Activated T-cell treated with anti-CD3 and anti-CD28 coated beads, Interleukin-2, amount 50 U/mL, for 48 hours (primary cell): ENCODE results near the gene PLCL2.

ENCODE experiments used
- DNase-seq, 2 experiments: peaks; one replicate each; pipeline ENCODE4 v3.0.0-alpha.2; 2020

The PLCL2 gene

DNA sequence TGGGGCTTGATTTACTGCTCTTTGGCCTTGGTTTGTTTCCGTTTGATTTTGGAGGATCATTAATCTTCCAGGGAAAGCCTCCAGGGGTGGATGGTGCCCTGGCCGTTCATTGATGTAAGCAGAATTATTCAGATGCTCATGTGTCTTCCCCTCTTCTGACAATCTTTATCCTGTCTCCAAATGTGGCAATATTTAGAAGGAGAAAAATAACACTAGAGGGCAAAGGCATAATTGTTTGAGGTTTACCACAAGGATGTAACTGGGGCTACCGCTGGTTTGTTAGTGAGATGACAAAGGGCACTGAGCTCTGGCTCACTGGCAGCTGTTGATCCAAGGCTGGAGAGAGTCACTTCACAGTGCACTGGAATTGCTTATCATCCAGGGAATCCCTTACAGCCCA, 18.2 kb upstream of the PLCL2 start:
- DNase-seq = no peak

DNA sequence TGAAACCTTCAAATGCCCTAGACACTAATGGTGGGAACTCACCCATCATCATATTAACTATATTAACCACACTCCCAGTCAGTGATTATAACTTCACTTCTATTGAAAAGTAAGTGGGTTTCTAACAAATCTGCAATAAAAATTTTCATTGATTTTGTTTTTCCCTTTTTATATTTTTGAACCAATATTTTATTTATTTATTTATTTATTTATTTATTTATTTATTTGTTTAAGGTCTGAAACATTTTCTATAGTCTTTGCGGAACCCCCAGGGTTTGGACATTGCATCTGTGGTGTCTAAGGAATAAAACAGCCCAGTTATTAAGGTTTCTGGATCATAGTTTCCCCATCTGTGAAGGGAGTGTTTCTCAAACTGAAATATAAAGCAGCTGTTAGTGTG, 16.2 kb upstream of the PLCL2 start:
- DNase-seq = no peak

DNA sequence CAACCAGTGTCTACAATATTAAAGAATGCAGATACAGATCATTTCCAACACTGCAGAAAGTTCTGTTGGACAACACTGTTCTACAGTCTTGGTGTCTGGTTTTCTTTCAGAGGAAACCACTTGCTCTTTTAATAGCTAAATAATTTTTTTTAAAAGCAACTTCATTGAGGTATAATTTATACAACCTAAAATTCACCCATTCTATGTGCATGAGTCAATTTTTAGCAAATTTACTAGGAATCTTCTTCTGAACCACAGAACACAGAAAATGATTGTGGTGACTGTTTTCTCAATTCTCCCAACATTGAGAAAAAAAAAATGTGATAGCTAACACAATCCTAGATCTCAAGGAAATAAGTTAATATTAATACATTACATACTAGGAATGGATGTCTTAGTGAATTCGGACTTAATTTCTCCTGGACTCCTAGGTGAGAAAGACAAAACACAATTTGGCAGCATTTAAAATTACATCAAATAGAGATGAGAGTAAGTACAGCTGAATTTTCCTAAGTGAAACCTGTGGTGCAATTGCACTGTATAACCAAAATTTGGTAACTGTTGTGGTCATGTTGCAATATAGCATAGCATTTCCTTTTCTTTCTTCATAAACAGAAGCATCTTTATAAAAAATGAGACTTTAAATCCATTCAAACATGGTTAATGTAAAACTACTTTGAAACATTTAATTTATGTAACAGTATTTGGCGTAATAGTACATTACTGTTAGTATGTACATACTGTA, 15.3 kb upstream of the PLCL2 start:
- no peak for DNase-seq

DNA sequence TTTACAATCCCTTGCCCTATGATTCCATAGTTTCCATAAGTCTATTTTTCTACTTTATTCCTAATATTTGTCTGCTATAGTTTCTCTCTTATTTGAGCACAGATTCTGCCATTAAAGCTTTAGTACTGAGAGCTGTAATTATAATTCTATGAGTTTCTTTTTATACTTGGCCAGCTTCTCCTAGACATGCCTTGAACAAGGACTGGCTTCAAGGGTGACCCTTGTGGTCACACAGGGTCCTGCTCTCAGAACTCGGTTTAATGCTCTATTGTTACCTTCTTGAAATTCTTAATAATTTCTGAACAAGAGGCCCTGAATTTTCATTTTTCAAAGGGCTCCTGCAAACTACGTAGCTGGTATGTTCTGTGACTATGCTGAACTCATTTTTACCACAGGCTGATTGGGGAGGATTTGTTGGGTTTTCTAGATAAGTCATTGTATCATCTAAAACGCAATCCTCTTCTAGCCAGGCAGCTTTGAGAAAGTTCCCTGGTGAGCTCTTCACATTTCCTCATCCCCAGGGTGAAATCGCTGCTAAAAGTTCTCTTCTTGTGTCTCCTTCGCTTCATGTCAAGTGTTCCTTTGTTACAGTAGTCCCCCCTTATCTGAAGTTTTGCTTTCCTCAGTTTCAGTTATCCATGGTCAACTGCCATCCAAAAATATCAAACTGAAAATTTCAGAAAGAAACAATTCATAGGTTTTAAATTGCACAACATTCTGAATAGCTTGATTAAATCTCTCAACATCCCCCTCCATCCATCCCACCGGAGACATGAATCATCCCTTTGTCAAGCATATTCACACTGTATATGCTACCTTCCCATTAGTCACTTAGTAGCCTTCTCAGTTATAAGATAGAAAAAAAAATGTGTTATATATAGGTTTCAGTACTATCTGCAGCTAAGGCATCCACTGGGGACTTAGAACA, 12.6 kb upstream of the PLCL2 start:
- no peak for DNase-seq

DNA sequence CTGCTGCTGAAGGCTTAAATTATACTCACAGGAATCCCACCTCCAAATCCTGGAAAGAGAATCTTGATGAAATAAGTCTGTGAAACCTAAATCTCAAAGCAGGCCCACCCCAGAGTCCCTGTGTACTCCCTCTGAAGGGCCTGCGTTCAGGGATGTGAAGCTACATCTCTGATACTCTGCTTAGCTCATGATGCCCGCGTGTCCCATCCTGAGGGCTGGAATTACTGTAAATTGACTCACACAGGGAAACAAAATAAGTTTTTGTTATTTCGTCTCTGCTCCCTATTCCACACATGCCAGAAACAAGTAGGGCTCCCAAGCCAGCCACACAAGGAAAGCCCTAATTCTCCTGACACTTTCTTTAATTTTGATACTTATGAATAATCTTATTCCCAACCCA, 10.9 kb upstream of the PLCL2 start:
- DNase-seq = no peak

DNA sequence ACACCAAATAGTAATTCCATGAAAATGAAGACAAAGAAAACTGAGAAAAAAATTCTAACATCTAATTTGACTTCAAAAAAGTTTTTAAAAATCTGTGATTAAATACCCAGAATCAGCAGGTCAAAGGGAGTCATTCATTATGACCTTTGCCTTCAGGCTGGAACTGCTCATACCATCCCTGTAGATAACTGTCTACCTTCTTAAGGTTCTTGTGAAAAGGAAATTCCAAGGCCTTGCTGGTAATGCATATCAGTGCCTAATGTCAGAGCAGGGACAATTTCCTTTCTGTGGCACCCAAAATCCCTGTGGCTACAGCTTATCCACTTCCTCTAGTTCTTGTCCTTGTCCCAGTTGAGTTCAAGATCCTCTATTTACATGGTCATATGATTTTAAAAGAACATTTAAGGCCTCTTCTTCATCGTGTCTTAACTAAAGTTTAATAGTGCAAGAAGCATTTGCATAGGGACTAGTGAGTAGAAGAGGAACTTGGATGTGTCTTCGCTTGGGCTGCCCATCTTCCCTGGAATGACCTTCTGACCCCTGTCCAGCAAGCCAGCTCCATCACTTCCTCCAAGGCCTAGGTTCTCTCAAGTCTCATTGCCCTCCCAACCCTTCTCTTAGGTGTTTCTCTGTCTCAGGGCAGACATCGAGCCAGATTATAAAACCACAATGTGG, 8.7 kb upstream of the PLCL2 start:
- DNase-seq = no peak

DNA sequence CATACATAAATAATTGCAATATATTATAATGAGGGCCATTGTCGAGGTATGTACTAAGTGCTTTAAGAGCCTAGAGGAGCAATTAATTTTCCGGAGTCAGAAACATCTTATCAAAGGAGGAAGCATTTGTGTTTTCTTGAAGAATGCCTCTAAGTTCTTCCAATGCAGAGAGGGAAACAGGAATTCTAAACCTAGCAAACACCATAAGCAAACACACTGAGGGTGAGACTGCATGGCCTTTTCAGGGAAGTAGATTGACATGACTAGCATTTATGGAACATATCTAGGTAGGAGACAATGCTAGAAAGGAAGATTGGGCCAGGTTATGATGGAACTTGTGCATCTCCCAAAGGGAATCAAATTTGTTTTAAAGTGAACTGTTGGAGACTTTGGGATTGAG, 7.2 kb upstream of the PLCL2 start:
- no peak for DNase-seq

DNA sequence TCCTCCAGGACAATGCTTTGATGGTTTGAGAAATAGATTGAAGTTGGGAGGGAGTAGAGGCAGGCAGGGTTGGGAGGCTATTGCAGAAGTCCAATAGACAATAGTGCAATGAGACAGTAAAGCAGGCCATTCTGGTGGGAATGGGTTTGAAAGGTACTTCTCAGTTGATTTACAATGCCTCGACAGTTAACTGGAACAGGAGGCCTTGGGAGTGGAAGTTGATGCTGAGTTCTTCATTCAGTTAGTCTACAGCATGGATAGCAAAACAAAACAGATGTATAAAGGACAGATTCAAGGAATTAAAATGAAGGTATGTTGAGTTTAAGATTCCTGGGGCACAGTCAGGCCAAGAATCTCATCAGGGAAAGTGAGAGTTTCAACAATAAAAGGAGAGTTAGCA, 6.8 kb upstream of the PLCL2 start:
- no peak for DNase-seq

DNA sequence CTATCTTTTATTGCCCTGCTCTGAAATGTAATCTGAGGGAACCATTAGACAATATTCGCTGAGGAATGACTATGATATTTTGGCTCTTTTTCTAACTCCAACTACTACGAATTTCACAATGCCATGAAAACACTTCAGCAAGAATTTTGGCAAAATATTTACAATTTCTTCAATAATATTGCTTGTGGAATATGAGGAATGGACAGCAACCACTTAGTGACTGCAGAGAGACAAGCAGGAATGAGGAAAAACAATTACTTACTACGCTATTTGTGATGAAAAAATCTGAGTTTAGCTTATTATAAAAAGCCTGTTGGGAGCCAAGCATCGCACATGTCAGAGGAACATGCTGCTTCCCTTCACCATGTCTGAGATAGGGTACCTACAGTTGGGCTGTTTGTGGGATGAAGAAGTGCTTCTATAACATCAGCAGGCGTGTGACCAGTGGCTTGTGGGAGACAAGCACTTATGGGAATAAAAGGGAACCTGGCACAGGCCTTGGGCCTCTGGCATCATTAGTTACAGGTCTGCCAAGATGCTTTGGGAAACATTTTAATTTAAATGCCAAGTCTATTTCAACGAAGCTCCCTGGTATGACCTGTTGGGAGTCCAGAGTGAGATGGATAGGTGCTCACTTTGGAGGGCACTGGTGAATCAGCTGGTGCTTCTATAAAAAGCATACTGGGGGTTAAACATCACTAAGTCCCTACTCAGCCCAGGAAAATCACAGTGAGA, 2.7 kb upstream of the PLCL2 start:
- DNase-seq = no peak

DNA sequence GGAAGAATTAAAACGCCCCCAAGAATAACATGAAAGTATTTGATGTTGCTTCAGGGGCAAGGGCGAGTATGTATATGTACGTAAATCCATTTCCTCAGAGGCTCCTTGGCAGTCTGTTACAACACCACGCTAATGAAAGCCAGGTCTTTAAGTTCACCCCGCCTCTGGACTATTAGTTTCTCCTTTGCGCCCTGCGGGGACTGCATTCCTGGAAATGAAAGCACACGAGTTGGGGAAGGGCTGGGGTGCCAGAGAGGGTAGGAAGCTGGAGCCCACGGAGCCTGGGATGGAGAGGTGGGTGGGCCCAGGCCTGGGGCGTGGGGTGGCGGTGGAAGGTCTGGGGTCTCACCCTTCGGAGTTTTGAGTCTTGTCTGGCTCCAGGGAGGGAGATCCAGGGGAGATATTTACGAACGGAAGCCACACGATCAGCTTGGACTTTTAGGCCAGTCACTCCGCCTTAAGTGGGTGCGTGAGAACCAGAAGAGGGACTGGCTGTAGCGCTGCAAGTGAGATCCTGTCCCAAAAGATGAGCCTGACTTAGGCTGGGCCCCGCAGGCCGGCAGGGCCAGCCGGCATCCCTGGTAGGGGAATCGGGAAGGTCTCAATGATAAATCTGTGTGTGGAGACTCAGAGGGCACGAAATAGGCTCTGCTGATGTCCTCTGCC, 1.6 kb upstream of the PLCL2 start:
- DNase-seq = no peak

DNA sequence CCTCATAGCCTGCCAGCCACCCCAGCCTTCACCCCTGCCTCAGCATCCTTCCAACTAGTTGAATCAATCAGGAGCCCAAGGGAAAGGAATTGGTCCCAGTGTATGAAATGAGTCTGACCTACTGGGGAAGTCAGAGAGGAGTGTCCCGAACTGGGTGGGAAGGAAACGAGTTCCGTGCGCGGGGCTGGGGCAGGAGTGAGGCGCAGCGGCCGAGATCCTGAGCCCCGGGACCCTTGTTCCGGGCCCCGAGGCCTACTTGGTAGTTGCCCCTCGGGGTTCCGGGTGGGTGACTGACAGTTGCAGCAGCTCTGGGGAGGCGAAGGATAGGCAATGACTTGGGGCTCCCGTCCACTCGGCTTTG, 1.1 kb upstream of the PLCL2 start:
- no peak for DNase-seq

DNA sequence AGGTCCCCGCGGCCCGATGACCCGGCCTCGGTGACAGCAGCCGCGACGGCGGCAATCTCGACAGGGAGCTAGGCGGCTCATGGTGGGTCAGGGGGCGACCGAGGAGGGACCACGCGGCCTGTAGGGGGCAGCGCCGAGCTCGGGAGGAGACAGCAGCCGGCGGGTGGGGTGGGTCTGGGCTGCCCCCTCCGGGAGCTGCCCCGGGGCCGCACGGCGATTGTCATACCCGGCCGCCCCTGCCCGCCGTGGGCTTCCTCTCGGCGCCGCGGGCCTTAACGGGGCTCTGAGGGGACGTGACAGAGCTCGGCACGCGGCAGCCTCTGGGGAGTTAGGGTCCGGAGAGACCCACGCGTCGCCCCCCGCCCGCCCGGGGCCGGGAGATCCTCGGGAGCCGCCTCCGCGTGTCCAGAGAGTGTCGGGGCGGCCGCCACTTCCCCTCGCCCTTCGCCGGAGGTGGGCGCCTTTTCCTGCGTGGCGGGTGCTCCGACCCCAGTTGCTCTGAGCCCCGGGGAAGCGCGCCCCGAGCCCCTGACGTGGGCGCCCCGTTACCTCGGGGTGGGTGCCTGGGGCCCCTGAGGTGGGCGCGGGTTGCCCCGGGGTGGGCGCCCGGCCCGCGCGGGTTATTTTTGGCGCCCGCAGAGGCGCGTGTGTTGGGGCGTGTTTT, 539 bp upstream of the PLCL2 start:
- DNase-seq = peak; percentile 83 to 86

DNA sequence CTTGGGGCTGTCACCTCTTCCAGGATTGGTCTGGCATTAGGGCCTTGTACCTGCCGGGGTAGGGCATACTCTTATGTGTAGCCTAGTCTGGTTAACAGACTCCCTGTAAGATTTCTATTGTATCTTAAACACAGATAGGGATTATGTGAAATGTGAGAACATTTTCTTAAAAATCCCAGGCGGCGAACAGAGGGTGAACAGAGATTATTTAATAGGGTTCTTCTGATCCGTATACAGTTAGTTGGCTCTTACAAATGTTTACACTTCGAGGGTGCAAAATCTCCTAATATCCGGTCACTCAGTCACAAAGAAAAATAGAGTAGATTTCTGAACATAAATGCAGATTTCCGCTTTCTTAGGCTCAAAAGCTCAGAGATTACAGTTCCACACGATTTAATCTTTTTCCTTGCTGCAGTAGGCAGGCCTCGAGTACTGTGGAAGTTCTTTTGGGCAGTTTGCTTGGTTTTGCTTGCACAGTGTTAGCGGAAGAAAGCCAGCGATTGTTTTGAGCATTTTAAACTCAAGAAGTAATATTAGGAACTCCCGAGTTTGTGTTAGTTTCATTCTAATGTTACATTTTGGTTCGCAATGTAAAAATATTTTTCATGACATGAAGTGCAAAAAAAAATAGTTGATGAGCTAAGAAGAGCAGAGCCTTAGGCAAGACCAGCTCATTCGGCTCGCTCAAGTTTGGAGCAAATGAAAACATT, 993 bp downstream of the PLCL2 start:
- DNase-seq = no peak

DNA sequence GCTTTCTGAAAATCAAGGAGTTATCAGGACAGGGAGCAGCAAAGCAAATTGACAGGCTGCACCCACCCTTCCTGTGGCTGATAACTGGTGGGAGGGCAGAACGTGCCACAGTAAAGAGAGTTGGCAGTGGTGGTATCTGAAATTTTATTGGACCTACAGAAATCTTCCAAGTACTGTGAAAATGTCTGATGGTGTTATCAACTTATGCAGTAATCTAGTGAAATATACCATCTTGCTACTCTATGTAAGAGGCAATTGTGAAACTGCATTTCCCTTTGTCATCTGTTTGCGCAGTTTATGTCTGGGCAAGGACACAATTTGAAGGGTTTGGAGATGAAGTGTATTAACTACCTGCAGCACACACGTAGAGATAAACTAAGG, 1.5 kb downstream of the PLCL2 start:
- DNase-seq = peak; percentile 30 to 39

DNA sequence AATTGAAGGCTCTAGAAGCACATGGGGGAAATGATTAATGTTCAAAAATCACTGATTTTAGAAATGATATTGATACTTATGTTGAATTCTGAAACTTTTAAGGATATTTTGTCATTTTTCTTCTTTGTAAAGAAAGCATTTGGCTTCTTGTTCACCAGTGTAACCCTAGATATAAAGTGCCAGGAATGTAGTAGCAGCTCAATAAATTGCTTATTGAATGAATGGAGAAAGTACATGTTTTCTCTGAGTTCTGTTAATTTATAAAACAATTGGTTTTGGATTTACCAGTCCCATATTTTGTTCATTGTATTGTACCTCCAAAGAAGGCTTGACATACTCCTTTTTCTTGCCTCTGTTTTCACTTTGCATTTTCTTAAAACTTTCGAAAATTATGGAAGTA, 2.4 kb downstream of the PLCL2 start:
- no peak for DNase-seq

DNA sequence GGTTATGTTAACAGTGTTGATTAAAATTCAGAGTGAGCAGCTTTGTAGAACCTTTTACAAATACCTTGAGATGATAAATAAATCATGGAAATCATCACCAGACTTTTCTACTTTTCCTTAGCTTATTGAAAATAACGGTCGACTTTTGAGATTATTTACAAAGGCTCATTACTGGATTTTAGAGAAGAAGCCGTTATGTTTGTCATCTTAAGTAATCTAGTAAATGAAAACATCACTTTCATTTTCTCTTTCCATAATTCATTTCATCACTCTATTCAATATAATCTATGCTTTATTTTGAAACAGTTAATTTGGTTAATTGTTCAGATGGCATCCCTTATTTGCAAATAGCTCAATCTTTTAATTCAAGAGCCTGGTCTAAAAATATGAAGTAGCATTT, 3.6 kb downstream of the PLCL2 start:
- DNase-seq = no peak

DNA sequence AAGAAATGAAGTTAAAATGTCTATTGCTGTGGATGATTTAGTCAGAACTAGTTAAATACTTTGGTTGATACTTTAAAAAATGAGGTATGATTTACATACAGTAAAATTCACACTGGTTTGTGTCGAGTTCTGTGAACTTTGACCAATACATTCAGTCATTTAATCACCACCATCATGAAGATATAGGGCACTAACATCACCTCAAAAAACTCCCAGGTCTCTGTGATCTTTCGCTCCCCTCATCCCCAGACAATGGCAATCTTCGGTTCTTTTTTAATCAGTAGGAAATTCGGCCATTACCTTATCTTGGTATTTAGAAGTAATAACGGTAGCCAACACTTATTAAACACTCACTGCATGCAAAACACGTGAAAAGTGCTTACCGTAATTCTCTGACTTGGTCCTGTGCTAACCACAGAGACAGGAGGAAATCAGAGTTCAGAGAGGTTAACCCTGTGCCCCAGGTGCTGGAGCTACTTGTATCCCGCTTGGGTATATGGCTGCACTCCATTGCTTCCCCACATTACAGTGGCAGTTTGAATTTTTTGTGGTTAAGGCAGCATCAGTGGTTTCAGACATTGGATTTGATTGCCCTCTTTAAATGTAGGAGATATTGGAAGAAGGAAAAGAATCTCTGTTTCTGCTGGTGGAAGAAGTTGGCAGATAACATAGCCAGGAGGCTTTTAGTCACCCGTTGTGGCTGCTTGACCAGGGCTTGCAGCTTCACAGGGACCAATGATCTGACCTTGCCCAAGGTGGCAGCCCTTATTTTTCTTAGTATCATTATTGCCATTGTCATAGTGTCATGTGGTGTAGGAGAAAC, 4.2 kb downstream of the PLCL2 start:
- peak in 1 of 2 experiments; percentile 32 for DNase-seq

DNA sequence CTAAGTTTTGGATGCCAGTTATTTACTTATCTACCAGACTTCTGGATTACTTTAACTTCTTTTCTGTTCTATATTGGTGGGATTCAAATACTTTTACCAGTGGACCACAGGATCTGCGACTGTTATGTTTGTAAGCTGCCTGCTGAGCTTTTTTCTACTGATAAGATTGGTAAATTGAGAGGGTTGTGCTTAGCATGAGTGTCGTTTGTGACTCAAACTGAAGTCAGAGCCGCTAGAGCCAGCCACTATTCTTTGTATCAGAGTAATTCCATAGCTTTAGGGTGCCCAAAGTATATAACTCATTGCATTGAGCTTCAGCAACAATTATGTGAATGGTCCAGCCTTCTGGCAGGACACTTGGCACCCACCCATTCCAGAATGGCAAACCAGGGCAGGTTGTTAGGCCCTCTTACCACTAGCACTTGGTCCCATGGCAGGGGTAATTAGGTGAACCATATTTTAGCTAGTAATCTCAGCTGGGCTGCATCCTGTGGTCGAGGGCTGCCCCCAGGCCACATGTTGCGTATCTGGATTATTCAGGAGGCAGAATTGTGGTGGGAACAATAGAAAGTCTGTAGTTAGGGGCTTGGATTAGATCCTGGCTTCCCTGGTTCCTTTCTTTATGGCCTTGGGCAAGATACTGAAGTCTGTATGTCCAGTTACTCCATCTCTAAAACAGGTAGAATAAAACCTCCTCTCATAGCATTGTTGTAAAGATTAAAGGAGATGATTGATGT, 6.0 kb downstream of the PLCL2 start:
- no peak for DNase-seq

DNA sequence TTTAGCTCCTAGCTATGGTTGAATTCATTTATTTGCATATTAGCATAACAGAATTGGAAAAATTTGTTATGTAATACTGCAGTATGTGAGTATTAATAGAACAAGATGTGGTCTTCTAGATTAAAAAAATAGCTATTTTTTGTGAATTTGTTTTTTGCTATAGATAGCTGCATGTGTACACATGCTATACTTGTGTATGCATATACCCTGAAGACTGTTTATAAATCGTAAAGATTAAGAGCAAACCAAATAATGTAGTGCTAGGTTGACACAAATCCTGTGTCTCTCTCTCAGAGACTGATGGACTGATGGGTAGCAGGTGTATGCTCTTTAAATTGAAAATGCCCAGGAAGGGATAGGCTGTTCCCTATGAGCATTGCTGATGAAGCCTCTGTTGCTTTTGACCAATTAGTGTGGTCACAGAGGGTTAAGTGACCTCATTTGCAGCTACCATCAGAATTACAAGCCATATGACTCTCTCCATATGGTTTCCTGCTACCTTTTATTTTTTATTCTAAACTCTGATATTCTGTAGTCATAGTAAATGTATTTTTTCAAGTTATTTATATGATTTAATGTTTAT, 9.0 kb downstream of the PLCL2 start:
- no peak for DNase-seq
